ENCODE data around the gene SLC7A7. TPM values are rescaled to one million over a fixed set of nuclear protein-coding genes. Genes with fewer than 3 reads are reported as not detected.

Gene SLC7A7
- total and polyA plus RNA-seq, 2 of the 13 experiments (the other 11 are each of a cell fraction or from before 2014, with no cell fraction given) = 0.13 to 0.63 TPM

GRCh38 chr14:22766457-22767322 lies 48.5 kb downstream of the SLC7A7 start, which contains the start of gene OXA1L (continued):
- peak; percentile 18; the same call in 1 of the 2 replicates for TF ChIP-seq RERE (CRISPR knock-in tag; IDR thresholded peaks at IDR 0.05; ENCODE audit: low read depth)
- peak; percentile 92 for TF ChIP-seq CERS6 (CRISPR knock-in tag; IDR thresholded peaks at IDR 0.05)
- TF ChIP-seq ZNF556 (CRISPR knock-in tag; IDR thresholded peaks at IDR 0.05; ENCODE audit: borderline replicate concordance) = peak; percentile 98
- peak; percentile 98 for TF ChIP-seq TFDP1 (CRISPR knock-in tag; IDR thresholded peaks at IDR 0.05; ENCODE audit: borderline replicate concordance)
- peak; percentile 100 for TF ChIP-seq ZNF280B (CRISPR knock-in tag; IDR thresholded peaks at IDR 0.05; ENCODE audit: borderline replicate concordance)
- peak; percentile 87 for TF ChIP-seq ZNF792 (CRISPR knock-in tag; IDR thresholded peaks at IDR 0.05)
- peak; percentile 97 for TF ChIP-seq ZNF558 (CRISPR knock-in tag; IDR thresholded peaks at IDR 0.05; ENCODE audit: borderline replicate concordance)
- peak; percentile 52 for TF ChIP-seq ZEB1 (IDR thresholded peaks at IDR 0.05; ENCODE audit: insufficient replicate concordance, low read depth)
- TF ChIP-seq MAF1 (CRISPR knock-in tag; IDR thresholded peaks at IDR 0.05; ENCODE audit: borderline replicate concordance) = peak; percentile 78
- TF ChIP-seq SP5 (CRISPR knock-in tag; IDR thresholded peaks at IDR 0.05; ENCODE audit: borderline replicate concordance, low read depth) = peak; percentile 66; the same call in 1 of the 2 replicates
- peak; percentile 97 for TF ChIP-seq MXD4 (CRISPR knock-in tag; IDR thresholded peaks at IDR 0.05)
- peak; percentile 97; the same call in 1 of the 2 replicates for TF ChIP-seq ZNF619 (CRISPR knock-in tag; IDR thresholded peaks at IDR 0.05)
- peak; percentile 95; the same call in 1 of the 2 replicates for TF ChIP-seq ZNF607 (CRISPR knock-in tag; IDR thresholded peaks at IDR 0.05; ENCODE audit: borderline replicate concordance)
- TF ChIP-seq TEAD3 (CRISPR knock-in tag; optimal IDR thresholded peaks at IDR 0.05; ENCODE audit: borderline replicate concordance) = peak; percentile 85
- peak; percentile 94 for TF ChIP-seq YEATS4 (CRISPR knock-in tag; IDR thresholded peaks at IDR 0.05; ENCODE audit: borderline replicate concordance)
- peak; percentile 78 for TF ChIP-seq ZNF451 (CRISPR knock-in tag; IDR thresholded peaks at IDR 0.05)

All from HepG2 (cell line).